Measurements from ENCODE around the gene COL23A1. TPM values are rescaled to one million over a fixed set of nuclear protein-coding genes. Genes with fewer than 3 reads are reported as not detected.

COL23A1 gene
- total RNA-seq, 1 experiment from 2014 or later, result 0.18 TPM

GRCh38 chr5:178216779-178217178 lies 373.4 kb downstream of the COL23A1 start:
- H3K4me1 ChIP-seq, result no peaks in the 10 kb centered on the region
- ChIA-PET POLR2A (no interaction called here), CTCF (no interaction called here)
- H3K9me3 ChIP-seq, result no peaks in the 10 kb centered on the region
- peaks cover 7% of the 10 kb centered on the region for H3K4me1 Mint-ChIP-seq (ENCODE audit: low read depth, unreplicated experiment)
- H3K4me3 ChIP-seq (ENCODE audit: low read depth, low read length), result no peak overlapping the region
- peaks cover 93% of the 10 kb centered on the region for H3K36me3 Mint-ChIP-seq (ENCODE audit: insufficient read depth, unreplicated experiment)
- no peak for DNase-seq
- H3K27ac Mint-ChIP-seq (ENCODE audit: unreplicated experiment), result no peak overlapping the region
- intact Hi-C loops (cut with micrococcal nuclease; ENCODE audit: unreplicated experiment), result no loop called here
- H3K36me3 ChIP-seq (ENCODE audit: control insufficient read depth, insufficient read depth, low read length), result peaks cover 6% of the 10 kb centered on the region
- no peaks in the 10 kb centered on the region for H3K9me3 Mint-ChIP-seq (ENCODE audit: unreplicated experiment)
- H3K27me3 Mint-ChIP-seq (ENCODE audit: insufficient read depth, unreplicated experiment), result no peaks in the 10 kb centered on the region
- TF ChIP-seq, protein P1, sequence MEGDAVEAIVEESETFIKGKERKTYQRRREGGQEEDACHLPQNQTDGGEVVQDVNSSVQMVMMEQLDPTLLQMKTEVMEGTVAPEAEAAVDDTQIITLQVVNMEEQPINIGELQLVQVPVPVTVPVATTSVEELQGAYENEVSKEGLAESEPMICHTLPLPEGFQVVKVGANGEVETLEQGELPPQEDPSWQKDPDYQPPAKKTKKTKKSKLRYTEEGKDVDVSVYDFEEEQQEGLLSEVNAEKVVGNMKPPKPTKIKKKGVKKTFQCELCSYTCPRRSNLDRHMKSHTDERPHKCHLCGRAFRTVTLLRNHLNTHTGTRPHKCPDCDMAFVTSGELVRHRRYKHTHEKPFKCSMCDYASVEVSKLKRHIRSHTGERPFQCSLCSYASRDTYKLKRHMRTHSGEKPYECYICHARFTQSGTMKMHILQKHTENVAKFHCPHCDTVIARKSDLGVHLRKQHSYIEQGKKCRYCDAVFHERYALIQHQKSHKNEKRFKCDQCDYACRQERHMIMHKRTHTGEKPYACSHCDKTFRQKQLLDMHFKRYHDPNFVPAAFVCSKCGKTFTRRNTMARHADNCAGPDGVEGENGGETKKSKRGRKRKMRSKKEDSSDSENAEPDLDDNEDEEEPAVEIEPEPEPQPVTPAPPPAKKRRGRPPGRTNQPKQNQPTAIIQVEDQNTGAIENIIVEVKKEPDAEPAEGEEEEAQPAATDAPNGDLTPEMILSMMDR (IDR thresholded peaks at IDR 0.05; ENCODE audit: insufficient read depth in 1 of 2, low read depth in 1 of 2, low read length in 1 of 2, severe bottlenecking in 1 of 2, unreplicated experiment in 1 of 2), result no peak
- no peaks in the 10 kb centered on the region for H3K27me3 ChIP-seq (replicated peaks; ENCODE audit: control insufficient read depth, insufficient read depth, low read length)
- H3K4me3 Mint-ChIP-seq (ENCODE audit: unreplicated experiment), result no peak overlapping the region
- no TSS peak for BruUV-seq (replicated peaks)

GRCh38 chr5:178216088-178216534 lies 374.1 kb downstream of the COL23A1 start:
- Mint-ChIP-seq H3K4me3 (ENCODE audit: unreplicated experiment) (no peak overlapping the region), H3K27ac (ENCODE audit: unreplicated experiment) (no peak overlapping the region), H3K9me3 (ENCODE audit: unreplicated experiment) (no peaks in the 10 kb centered on the region), H3K4me1 (ENCODE audit: low read depth, unreplicated experiment) (peaks cover 7% of the 10 kb centered on the region), H3K36me3 (ENCODE audit: insufficient read depth, unreplicated experiment) (peaks cover 93% of the 10 kb centered on the region), H3K27me3 (ENCODE audit: insufficient read depth, unreplicated experiment) (no peaks in the 10 kb centered on the region)
- TF ChIP-seq, protein P1 (IDR thresholded peaks at IDR 0.05; ENCODE audit: insufficient read depth in 1 of 2, low read depth in 1 of 2, low read length in 1 of 2, severe bottlenecking in 1 of 2, unreplicated experiment in 1 of 2), result no peak
- CTCF ChIA-PET, result no interaction called here
- peaks cover 6% of the 10 kb centered on the region for H3K36me3 ChIP-seq (ENCODE audit: control insufficient read depth, insufficient read depth, low read length)
- POLR2A ChIA-PET, result no interaction called here
- DNase-seq, result no peak
- intact Hi-C loops (cut with micrococcal nuclease; ENCODE audit: unreplicated experiment), result no loop called here
- H3K27me3 ChIP-seq (replicated peaks; ENCODE audit: control insufficient read depth, insufficient read depth, low read length), result no peaks in the 10 kb centered on the region
- no peaks in the 10 kb centered on the region for H3K4me1 ChIP-seq
- BruUV-seq (replicated peaks), result no TSS peak
- no peak overlapping the region for H3K4me3 ChIP-seq (ENCODE audit: low read depth, low read length)
- no peaks in the 10 kb centered on the region for H3K9me3 ChIP-seq

DNA sequence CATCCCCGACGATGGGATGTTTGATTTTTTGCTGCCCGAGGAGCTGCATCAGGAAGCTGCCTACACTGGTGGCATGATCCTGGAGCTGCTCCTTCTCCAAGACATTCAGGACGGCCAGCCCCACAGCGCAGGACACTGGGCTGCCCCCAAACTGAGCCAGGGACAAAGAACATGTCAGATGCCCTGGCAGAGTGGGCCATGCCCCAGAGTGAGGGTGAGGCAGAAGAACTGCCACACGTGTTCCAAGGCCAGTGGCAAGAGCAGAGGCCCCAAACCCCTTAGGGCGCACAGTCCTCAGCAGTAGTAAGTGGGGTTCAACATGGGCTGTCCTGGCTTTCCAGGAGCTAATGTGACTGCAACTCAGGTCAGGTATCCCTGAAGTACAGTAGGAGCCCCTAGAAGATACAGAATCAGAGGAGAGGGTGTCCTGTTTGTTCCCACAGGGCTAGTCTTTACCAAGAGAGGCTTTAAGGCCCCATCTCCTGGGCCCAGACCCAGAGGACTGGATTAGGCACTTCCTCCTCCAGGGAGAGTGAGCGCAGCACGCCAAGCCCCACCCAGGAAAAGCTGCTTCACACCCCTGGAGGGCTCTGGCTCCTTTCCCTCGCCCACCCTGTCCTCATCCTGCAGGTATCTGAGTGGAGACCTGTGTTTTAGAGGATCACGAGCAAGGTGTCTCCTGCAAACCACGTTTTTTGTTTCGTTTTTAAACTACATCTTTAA lies 374.8 kb downstream of the COL23A1 start:
- TF ChIP-seq, protein P1 (IDR thresholded peaks at IDR 0.05; ENCODE audit: insufficient read depth in 1 of 2, low read depth in 1 of 2, low read length in 1 of 2, severe bottlenecking in 1 of 2, unreplicated experiment in 1 of 2), result no peak
- no peaks in the 10 kb centered on the region for H3K9me3 Mint-ChIP-seq (ENCODE audit: unreplicated experiment)
- H3K27ac Mint-ChIP-seq (ENCODE audit: unreplicated experiment), result peak overlapping the region; percentile 24
- H3K36me3 Mint-ChIP-seq (ENCODE audit: insufficient read depth, unreplicated experiment), result peaks cover 96% of the 10 kb centered on the region
- POLR2A ChIA-PET, result interaction anchor here (0.6 kb wide), 2 partner anchors 11 to 47 kb away, joined by 3 to 6 read pairs; partner anchors contain the start of gene HNRNPAB
- DNase-seq, result no peak
- H3K4me3 ChIP-seq (ENCODE audit: low read depth, low read length), result no peak overlapping the region
- H3K27me3 ChIP-seq (replicated peaks; ENCODE audit: control insufficient read depth, insufficient read depth, low read length), result no peaks in the 10 kb centered on the region
- H3K9me3 ChIP-seq, result no peaks in the 10 kb centered on the region
- no peak overlapping the region for H3K4me3 Mint-ChIP-seq (ENCODE audit: unreplicated experiment)
- H3K36me3 ChIP-seq (ENCODE audit: control insufficient read depth, insufficient read depth, low read length), result peaks cover 6% of the 10 kb centered on the region
- no peaks in the 10 kb centered on the region for H3K27me3 Mint-ChIP-seq (ENCODE audit: insufficient read depth, unreplicated experiment)
- no peaks in the 10 kb centered on the region for H3K4me1 ChIP-seq
- BruUV-seq (replicated peaks), result no TSS peak
- intact Hi-C loops (cut with micrococcal nuclease; ENCODE audit: unreplicated experiment), result no loop called here
- CTCF ChIA-PET, result no interaction called here
- peaks cover 7% of the 10 kb centered on the region for H3K4me1 Mint-ChIP-seq (ENCODE audit: low read depth, unreplicated experiment)

All from Caco-2 (cell line).